Measurements from ENCODE around the gene FGFR3.

Gene FGFR3

GRCh38 chr4:1770245-1770644 lies 22.8 kb upstream of the FGFR3 start:
- DNase-seq (ENCODE audit: low read depth): no peak

- DNase-seq (ENCODE audit: low read depth): no peak
Observed at GRCh38 chr4:1770791-1771231, 22.3 kb upstream of the FGFR3 start.

GRCh38 chr4:1771555-1772305 lies 21.4 kb upstream of the FGFR3 start:
- no peak for DNase-seq (ENCODE audit: low read depth)

- DNase-seq (ENCODE audit: low read depth): no peak
Observed at GRCh38 chr4:1772853-1773538, 20.1 kb upstream of the FGFR3 start.

GRCh38 chr4:1773754-1774153 lies 19.3 kb upstream of the FGFR3 start:
- DNase-seq (ENCODE audit: low read depth): no peak

- DNase-seq (ENCODE audit: low read depth): no peak
Observed at GRCh38 chr4:1775731-1776500, 17.2 kb upstream of the FGFR3 start.

GRCh38 chr4:1776521-1777161 lies 16.5 kb upstream of the FGFR3 start:
- no peak for DNase-seq (ENCODE audit: low read depth)

GRCh38 chr4:1777822-1778641 lies 15.1 kb upstream of the FGFR3 start:
- no peak for DNase-seq (ENCODE audit: low read depth)

- DNase-seq (ENCODE audit: low read depth): no peak
Observed at GRCh38 chr4:1778642-1779392, 14.3 kb upstream of the FGFR3 start.

GRCh38 chr4:1779588-1780382 lies 13.3 kb upstream of the FGFR3 start:
- no peak for DNase-seq (ENCODE audit: low read depth)

GRCh38 chr4:1780435-1780834 lies 12.7 kb upstream of the FGFR3 start:
- DNase-seq (ENCODE audit: low read depth): no peak

- no peak for DNase-seq (ENCODE audit: low read depth)
Observed at GRCh38 chr4:1783015-1783414, 10.1 kb upstream of the FGFR3 start.

GRCh38 chr4:1783970-1784369 lies 9.1 kb upstream of the FGFR3 start:
- DNase-seq (ENCODE audit: low read depth): no peak

GRCh38 chr4:1784395-1784788 lies 8.7 kb upstream of the FGFR3 start:
- DNase-seq (ENCODE audit: low read depth): no peak

GRCh38 chr4:1784789-1785591 lies 8.1 kb upstream of the FGFR3 start:
- no peak for DNase-seq (ENCODE audit: low read depth)

GRCh38 chr4:1785592-1785991 lies 7.5 kb upstream of the FGFR3 start:
- DNase-seq (ENCODE audit: low read depth): no peak

GRCh38 chr4:1786544-1787362 lies 6.3 kb upstream of the FGFR3 start:
- no peak for DNase-seq (ENCODE audit: low read depth)

GRCh38 chr4:1787411-1788077 lies 5.5 kb upstream of the FGFR3 start:
- DNase-seq (ENCODE audit: low read depth): no peak
